ENCODE data around the gene RBCK1. TPM values are rescaled to one million over a fixed set of nuclear protein-coding genes. Genes with fewer than 3 reads are reported as not detected.

Gene RBCK1
- total RNA-seq, 1 donor from 2014 or later: 108 TPM

GRCh38 chr20:399182-399707, 8.9 kb upstream of the RBCK1 start:
- Mint-ChIP-seq H3K4me1 (ENCODE audit: low read depth) (peaks cover 4% of the 10 kb centered on the region), H3K4me3 (ENCODE audit: low read depth) (no peak overlapping the region), H3K36me3 (ENCODE audit: insufficient read depth) (peaks cover 3% of the 10 kb centered on the region), H3K27me3 (no peaks in the 10 kb centered on the region), H3K27ac (no peak overlapping the region), H3K9me3 (ENCODE audit: low read depth) (peaks cover 4% of the 10 kb centered on the region)
- TF ChIP-seq, protein P1, sequence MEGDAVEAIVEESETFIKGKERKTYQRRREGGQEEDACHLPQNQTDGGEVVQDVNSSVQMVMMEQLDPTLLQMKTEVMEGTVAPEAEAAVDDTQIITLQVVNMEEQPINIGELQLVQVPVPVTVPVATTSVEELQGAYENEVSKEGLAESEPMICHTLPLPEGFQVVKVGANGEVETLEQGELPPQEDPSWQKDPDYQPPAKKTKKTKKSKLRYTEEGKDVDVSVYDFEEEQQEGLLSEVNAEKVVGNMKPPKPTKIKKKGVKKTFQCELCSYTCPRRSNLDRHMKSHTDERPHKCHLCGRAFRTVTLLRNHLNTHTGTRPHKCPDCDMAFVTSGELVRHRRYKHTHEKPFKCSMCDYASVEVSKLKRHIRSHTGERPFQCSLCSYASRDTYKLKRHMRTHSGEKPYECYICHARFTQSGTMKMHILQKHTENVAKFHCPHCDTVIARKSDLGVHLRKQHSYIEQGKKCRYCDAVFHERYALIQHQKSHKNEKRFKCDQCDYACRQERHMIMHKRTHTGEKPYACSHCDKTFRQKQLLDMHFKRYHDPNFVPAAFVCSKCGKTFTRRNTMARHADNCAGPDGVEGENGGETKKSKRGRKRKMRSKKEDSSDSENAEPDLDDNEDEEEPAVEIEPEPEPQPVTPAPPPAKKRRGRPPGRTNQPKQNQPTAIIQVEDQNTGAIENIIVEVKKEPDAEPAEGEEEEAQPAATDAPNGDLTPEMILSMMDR (IDR thresholded peaks at IDR 0.05; ENCODE audit: unreplicated experiment): no peak
- no peak for DNase-seq (ENCODE audit: low spot score, unreplicated experiment)

DNA sequence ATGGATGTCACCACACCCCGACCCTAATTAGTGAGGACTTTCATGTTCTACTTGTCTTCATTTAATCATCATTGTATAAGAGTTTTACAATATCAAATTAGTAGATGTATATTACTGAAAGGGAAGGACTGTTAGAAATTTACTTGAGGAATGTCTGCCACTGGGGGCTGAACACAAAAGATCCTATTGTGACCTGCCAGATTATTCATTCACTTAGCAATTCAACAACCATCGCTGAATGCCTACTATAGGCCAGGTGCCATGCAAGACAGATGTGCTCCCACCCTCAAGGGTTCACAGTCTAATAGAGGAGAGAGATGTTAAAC, 8.0 kb upstream of the RBCK1 start:
- Mint-ChIP-seq H3K9me3 (ENCODE audit: low read depth) (peaks cover 4% of the 10 kb centered on the region), H3K4me3 (ENCODE audit: low read depth) (no peak overlapping the region), H3K4me1 (ENCODE audit: low read depth) (peaks cover 4% of the 10 kb centered on the region), H3K36me3 (ENCODE audit: insufficient read depth) (peaks cover 3% of the 10 kb centered on the region), H3K27ac (no peak overlapping the region), H3K27me3 (no peaks in the 10 kb centered on the region)
- no peak for DNase-seq (ENCODE audit: low spot score, unreplicated experiment)
- TF ChIP-seq, protein P1 (IDR thresholded peaks at IDR 0.05; ENCODE audit: unreplicated experiment): no peak

- H3K27ac Mint-ChIP-seq: no peak overlapping the region
These were observed 7.4 kb upstream of the RBCK1 start for GRCh38 chr20:400454-401275.

GRCh38 chr20:401682-402495, 6.2 kb upstream of the RBCK1 start:
- peaks cover 5% of the 10 kb centered on the region for H3K4me1 Mint-ChIP-seq (ENCODE audit: low read depth)
- H3K27ac Mint-ChIP-seq: no peak overlapping the region
- H3K9me3 Mint-ChIP-seq (ENCODE audit: low read depth): peaks cover 4% of the 10 kb centered on the region
- peaks cover 6% of the 10 kb centered on the region for H3K27me3 Mint-ChIP-seq
- TF ChIP-seq, protein P1 (IDR thresholded peaks at IDR 0.05; ENCODE audit: unreplicated experiment): no peak
- no peak for DNase-seq (ENCODE audit: low spot score, unreplicated experiment)
- H3K4me3 Mint-ChIP-seq (ENCODE audit: low read depth): no peak overlapping the region
- H3K36me3 Mint-ChIP-seq (ENCODE audit: insufficient read depth): peaks cover 2% of the 10 kb centered on the region

More at GRCh38 chr20:400454-401275, 7.4 kb upstream of the RBCK1 start:
- Mint-ChIP-seq H3K36me3 (ENCODE audit: insufficient read depth) (peaks cover 2% of the 10 kb centered on the region), H3K27me3 (peaks cover 2% of the 10 kb centered on the region), H3K4me3 (ENCODE audit: low read depth) (no peak overlapping the region), H3K4me1 (ENCODE audit: low read depth) (peaks cover 4% of the 10 kb centered on the region), H3K9me3 (ENCODE audit: low read depth) (peaks cover 4% of the 10 kb centered on the region)
- TF ChIP-seq, protein P1 (IDR thresholded peaks at IDR 0.05; ENCODE audit: unreplicated experiment): no peak
- DNase-seq (ENCODE audit: low spot score, unreplicated experiment): no peak

DNA sequence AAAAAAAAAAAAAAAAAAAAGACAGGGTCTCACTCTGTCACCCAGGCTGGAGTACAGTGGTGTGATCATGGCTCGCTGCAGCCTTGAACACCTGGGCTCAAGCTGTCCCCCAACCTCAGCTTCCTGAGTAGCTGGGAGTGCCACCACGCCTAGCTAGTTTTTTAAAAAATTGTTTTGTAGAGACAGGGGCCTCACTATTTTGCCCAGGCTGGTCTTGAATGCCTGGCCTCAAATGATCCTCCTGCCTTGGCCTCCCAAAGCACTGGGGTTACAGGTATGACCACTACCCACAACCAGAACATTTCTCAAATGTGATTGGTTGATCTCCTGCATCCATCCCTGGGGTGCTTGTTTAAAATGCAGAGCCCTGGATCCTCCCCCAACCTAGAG, 5.6 kb upstream of the RBCK1 start:
- TF ChIP-seq, protein P1 (IDR thresholded peaks at IDR 0.05; ENCODE audit: unreplicated experiment): no peak
- H3K36me3 Mint-ChIP-seq (ENCODE audit: insufficient read depth): peaks cover under 1% of the 10 kb centered on the region
- peaks cover 4% of the 10 kb centered on the region for H3K9me3 Mint-ChIP-seq (ENCODE audit: low read depth)
- no peak overlapping the region for H3K27ac Mint-ChIP-seq
- H3K27me3 Mint-ChIP-seq: peaks cover 8% of the 10 kb centered on the region
- no peak overlapping the region for H3K4me3 Mint-ChIP-seq (ENCODE audit: low read depth)
- no peak for DNase-seq (ENCODE audit: low spot score, unreplicated experiment)
- H3K4me1 Mint-ChIP-seq (ENCODE audit: low read depth): peaks cover 10% of the 10 kb centered on the region

All from progenitor cell of endocrine pancreas (in vitro differentiated cells).